ENCODE results near the gene INSYN1. TPM values are rescaled to one million over a fixed set of nuclear protein-coding genes. Genes with fewer than 3 reads are reported as not detected.

The INSYN1 gene
- total and polyA plus RNA-seq, 9 of the 15 experiments (the other 6 are each of a cell fraction or from before 2014, with no cell fraction given), result not detected

DNA sequence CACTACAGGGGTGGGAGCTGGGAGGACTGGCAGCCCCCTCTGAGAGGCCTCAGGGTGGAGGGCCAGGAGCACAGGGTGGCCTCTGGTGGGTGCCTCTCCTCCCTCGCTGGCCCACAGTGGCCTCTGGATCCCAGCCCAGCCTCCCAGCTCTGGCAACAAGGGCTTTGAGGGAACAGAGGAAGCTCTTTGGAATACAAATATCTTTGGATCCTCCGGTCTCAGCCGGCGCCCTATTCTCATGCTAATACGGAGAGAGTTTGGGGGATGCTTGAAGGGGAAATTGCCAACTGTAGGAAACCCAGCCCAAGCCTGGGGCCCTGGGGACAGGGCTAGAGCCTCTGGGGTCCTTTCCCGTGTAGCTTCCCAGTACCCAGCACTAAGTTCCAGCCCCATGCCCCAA lies 33.4 kb upstream of the INSYN1 start:
- peaks cover 0 to 35% of the 10 kb centered on the region in 2 experiments; a peak in 2 of 5 replicates for H3K27me3 ChIP-seq (ENCODE audit: control insufficient read depth in 2 of 2, insufficient read depth in 2 of 2, low read length in 2 of 2)
- ChIA-PET CTCF (ENCODE audit: low intra/inter-chr PET ratio) (no interaction called here), POLR2A (no interaction called here)
- H3K36me3 ChIP-seq (ENCODE audit: control insufficient read depth, insufficient read depth, low read length), result no peaks in the 10 kb centered on the region
- peaks cover 0 to 2% of the 10 kb centered on the region in 2 experiments; a peak in 2 of 5 replicates for H3K4me1 ChIP-seq (replicated peaks in 1 of 2; ENCODE audit: control insufficient read depth in 2 of 2, insufficient read depth in 2 of 2, low read length in 2 of 2)
- intact Hi-C loops (cut with micrococcal nuclease) (no loop called here), in situ Hi-C loops (cut with MboI) (no loop called here)
- TF ChIP-seq ZNF445 (CRISPR knock-in tag; IDR thresholded peaks at IDR 0.05; ENCODE audit: low read depth) (no peak), ZNF436 (CRISPR knock-in tag; IDR thresholded peaks at IDR 0.05) (no peak), DNMT1 (IDR thresholded peaks at IDR 0.05) (no peak), ZNF75A (CRISPR knock-in tag; IDR thresholded peaks at IDR 0.05) (no peak), HMG20B (CRISPR knock-in tag; IDR thresholded peaks at IDR 0.05) (no peak), HCFC1 (IDR thresholded peaks at IDR 0.05; ENCODE audit: low read depth, low read length) (no peak), YY1 (IDR thresholded peaks at IDR 0.05; ENCODE audit: borderline replicate concordance in 1 of 3, control insufficient read depth in 1 of 3, extremely low read depth in 1 of 3, insufficient read depth in 3 of 3, insufficient read length in 1 of 3, insufficient replicate concordance in 2 of 3, low read depth in 1 of 3, low read length in 2 of 3) (no peak), MTA2 (IDR thresholded peaks at IDR 0.05; ENCODE audit: low read depth) (no peak), XRCC5 (IDR thresholded peaks at IDR 0.05; ENCODE audit: low read depth, low read length) (no peak), ZNF431 (CRISPR knock-in tag; IDR thresholded peaks at IDR 0.05) (no peak), TBP (optimal IDR thresholded peaks at IDR 0.05; ENCODE audit: low read depth, low read length) (no peak)
- TF ChIP-seq, protein P1, sequence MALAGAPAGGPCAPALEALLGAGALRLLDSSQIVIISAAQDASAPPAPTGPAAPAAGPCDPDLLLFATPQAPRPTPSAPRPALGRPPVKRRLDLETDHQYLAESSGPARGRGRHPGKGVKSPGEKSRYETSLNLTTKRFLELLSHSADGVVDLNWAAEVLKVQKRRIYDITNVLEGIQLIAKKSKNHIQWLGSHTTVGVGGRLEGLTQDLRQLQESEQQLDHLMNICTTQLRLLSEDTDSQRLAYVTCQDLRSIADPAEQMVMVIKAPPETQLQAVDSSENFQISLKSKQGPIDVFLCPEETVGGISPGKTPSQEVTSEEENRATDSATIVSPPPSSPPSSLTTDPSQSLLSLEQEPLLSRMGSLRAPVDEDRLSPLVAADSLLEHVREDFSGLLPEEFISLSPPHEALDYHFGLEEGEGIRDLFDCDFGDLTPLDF (CRISPR knock-in tag; IDR thresholded peaks at IDR 0.05), result no peak
- TF ChIP-seq, protein P2, sequence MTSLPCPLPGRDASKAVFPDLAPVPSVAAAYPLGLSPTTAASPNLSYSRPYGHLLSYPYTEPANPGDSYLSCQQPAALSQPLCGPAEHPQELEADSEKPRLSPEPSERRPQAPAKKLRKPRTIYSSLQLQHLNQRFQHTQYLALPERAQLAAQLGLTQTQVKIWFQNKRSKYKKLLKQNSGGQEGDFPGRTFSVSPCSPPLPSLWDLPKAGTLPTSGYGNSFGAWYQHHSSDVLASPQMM (CRISPR knock-in tag; IDR thresholded peaks at IDR 0.05), result no peak
- TF ChIP-seq, protein P3, sequence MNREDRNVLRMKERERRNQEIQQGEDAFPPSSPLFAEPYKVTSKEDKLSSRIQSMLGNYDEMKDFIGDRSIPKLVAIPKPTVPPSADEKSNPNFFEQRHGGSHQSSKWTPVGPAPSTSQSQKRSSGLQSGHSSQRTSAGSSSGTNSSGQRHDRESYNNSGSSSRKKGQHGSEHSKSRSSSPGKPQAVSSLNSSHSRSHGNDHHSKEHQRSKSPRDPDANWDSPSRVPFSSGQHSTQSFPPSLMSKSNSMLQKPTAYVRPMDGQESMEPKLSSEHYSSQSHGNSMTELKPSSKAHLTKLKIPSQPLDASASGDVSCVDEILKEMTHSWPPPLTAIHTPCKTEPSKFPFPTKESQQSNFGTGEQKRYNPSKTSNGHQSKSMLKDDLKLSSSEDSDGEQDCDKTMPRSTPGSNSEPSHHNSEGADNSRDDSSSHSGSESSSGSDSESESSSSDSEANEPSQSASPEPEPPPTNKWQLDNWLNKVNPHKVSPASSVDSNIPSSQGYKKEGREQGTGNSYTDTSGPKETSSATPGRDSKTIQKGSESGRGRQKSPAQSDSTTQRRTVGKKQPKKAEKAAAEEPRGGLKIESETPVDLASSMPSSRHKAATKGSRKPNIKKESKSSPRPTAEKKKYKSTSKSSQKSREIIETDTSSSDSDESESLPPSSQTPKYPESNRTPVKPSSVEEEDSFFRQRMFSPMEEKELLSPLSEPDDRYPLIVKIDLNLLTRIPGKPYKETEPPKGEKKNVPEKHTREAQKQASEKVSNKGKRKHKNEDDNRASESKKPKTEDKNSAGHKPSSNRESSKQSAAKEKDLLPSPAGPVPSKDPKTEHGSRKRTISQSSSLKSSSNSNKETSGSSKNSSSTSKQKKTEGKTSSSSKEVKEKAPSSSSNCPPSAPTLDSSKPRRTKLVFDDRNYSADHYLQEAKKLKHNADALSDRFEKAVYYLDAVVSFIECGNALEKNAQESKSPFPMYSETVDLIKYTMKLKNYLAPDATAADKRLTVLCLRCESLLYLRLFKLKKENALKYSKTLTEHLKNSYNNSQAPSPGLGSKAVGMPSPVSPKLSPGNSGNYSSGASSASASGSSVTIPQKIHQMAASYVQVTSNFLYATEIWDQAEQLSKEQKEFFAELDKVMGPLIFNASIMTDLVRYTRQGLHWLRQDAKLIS (CRISPR knock-in tag; IDR thresholded peaks at IDR 0.05), result no peak
- H3K79me2 ChIP-seq (ENCODE audit: control insufficient read depth, insufficient read depth, low read length), result no peaks in the 10 kb centered on the region
- DNase-seq (ENCODE audit: extremely low read depth in 1 of 4, low spot score in 3 of 4), result no peak
- no peaks in the 10 kb centered on the region; the same call in 1 of the 2 replicates for H4K20me1 ChIP-seq (replicated peaks; ENCODE audit: control insufficient read depth, insufficient read depth, low read length)
- no peak for FAIRE-seq
- ATAC-seq, result no peak
- no TSS peak for BruUV-seq (replicated peaks)
- H3K9ac ChIP-seq (ENCODE audit: insufficient read depth in 1 of 2, low read depth in 2 of 2, low read length in 2 of 2), result no peak overlapping the region
- no peaks in the 10 kb centered on the region for H3K9me1 ChIP-seq (ENCODE audit: control insufficient read depth, insufficient read depth, low read length)
- no peak overlapping the region for H2AFZ ChIP-seq (ENCODE audit: low read depth, low read length)
- no peaks in the 10 kb centered on the region for H3K9me3 ChIP-seq (replicated peaks; ENCODE audit: control insufficient read depth, insufficient read depth, low read depth, low read length)
- 15% methylated on average over 6 of the region's 6 CpGs for WGBS (ENCODE audit: insufficient coverage, low coverage, missing lambda C conversion rate)
- no peak overlapping the region for H3K4me2 ChIP-seq (ENCODE audit: insufficient read depth, low read length)
- H3K4me3 ChIP-seq, result no peak overlapping the region
- no peak overlapping the region for H3K27ac ChIP-seq (ENCODE audit: extremely low read depth, low read depth, low read length)

Measured in K562 (cell line).